ENCODE measurements around the gene CDC14B.

GRCh38 chr9:96540106-96540505 lies 79.5 kb downstream of the CDC14B start:
- TF ChIP-seq HDGF (IDR thresholded peaks at IDR 0.05; ENCODE audit: borderline replicate concordance): no peak
- no peak for TF ChIP-seq SP1 (IDR thresholded peaks at IDR 0.05)
- TF ChIP-seq L3MBTL2 (conservative IDR thresholded peaks at IDR 0.05): no peak

All from HEK293T (cell line).